C4-2B (cell line): ENCODE measurements around the gene OLFM1.

Experiments used
- ZFX ChIP-seq: fragments of 450-650 bp; IDR thresholded peaks from 2 replicates; pipeline ENCODE4 v1.6.1; 2017
- TF ChIP-seq, protein P1 (sequence below): fragments of 450-650 bp; conservative IDR thresholded peaks from 2 replicates; pipeline ENCODE4 v1.5.1; 2017; ENCODE audit warnings: mild to moderate bottlenecking

GRCh38 chr9:135090081-135090480, 2.6 kb downstream of the OLFM1 start:
- TF ChIP-seq, protein P1, sequence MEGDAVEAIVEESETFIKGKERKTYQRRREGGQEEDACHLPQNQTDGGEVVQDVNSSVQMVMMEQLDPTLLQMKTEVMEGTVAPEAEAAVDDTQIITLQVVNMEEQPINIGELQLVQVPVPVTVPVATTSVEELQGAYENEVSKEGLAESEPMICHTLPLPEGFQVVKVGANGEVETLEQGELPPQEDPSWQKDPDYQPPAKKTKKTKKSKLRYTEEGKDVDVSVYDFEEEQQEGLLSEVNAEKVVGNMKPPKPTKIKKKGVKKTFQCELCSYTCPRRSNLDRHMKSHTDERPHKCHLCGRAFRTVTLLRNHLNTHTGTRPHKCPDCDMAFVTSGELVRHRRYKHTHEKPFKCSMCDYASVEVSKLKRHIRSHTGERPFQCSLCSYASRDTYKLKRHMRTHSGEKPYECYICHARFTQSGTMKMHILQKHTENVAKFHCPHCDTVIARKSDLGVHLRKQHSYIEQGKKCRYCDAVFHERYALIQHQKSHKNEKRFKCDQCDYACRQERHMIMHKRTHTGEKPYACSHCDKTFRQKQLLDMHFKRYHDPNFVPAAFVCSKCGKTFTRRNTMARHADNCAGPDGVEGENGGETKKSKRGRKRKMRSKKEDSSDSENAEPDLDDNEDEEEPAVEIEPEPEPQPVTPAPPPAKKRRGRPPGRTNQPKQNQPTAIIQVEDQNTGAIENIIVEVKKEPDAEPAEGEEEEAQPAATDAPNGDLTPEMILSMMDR = no peak
- no peak for TF ChIP-seq ZFX
